ENCODE measurements around the gene GLS2. TPM values are rescaled to one million over a fixed set of nuclear protein-coding genes. Genes with fewer than 3 reads are reported as not detected.
"Not testable (repeated sequence)": the region's sequence is repeated elsewhere in the genome, so short reads cannot be mapped to it uniquely, and the experiment has no call there.

The GLS2 gene
- total RNA-seq, 1 donor from 2014 or later, result 2.3 TPM

GRCh38 chr12:56448860-56449621 is 38.9 kb downstream of the GLS2 start, which contains the start of gene TIMELESS:
Gene TIMELESS (minus strand): TSS chr12:56449426. CDS start chr12:56434170, 15,256 bp downstream.
- H3K36me3 ChIP-seq, result no peaks in the 10 kb centered on the region
- H3K27ac Mint-ChIP-seq, result peak within 1 kb of the TSS; percentile 98
- TF ChIP-seq CTCF (IDR thresholded peaks at IDR 0.05), result no peak
- no peak for TF ChIP-seq EZH2phosphoT487 (IDR thresholded peaks at IDR 0.05)
- no peak for TF ChIP-seq EZH2 (IDR thresholded peaks at IDR 0.05)
- peaks cover 6% of the 10 kb centered on the region for H3K27me3 Mint-ChIP-seq (ENCODE audit: insufficient read depth, low read depth)
- H3K4me1 ChIP-seq, result peaks cover 27% of the 10 kb centered on the region
- H3K9me3 ChIP-seq (ENCODE audit: low read depth), result no peaks in the 10 kb centered on the region
- H4K20me1 ChIP-seq (ENCODE audit: low read depth), result no peaks in the 10 kb centered on the region
- H3K36me3 Mint-ChIP-seq, result peaks cover 23% of the 10 kb centered on the region
- peak within 1 kb of the TSS; percentile 64 for H2AFZ ChIP-seq (replicated peaks)
- peaks cover 16% of the 10 kb centered on the region for H3K9me3 Mint-ChIP-seq
- peak within 1 kb of the TSS; percentile 57 for H3K4me3 ChIP-seq
- H3K4me3 Mint-ChIP-seq, result peak within 1 kb of the TSS; percentile 92
- peak within 1 kb of the TSS; percentile 56 for H3K9ac ChIP-seq
- peak; percentile 95 for DNase-seq (ENCODE audit: low spot score)
- H3K4me2 ChIP-seq, result peak within 1 kb of the TSS; percentile 77
- H3K27me3 ChIP-seq, result no peaks in the 10 kb centered on the region
- H3K79me2 ChIP-seq (ENCODE audit: low read depth), result peaks cover 45% of the 10 kb centered on the region
- peaks cover 37% of the 10 kb centered on the region for H3F3A ChIP-seq (ENCODE audit: low read depth)
- peak within 1 kb of the TSS; percentile 95 for H3K27ac ChIP-seq
- H3K4me1 Mint-ChIP-seq, result peaks cover 25% of the 10 kb centered on the region

- not testable (repeated sequence) for H3K27me3 Mint-ChIP-seq (ENCODE audit: insufficient read depth, low read depth); H3K4me1 Mint-ChIP-seq; DNase-seq (ENCODE audit: low spot score); H3K27ac ChIP-seq; H4K20me1 ChIP-seq (ENCODE audit: low read depth); H3K9me3 ChIP-seq (ENCODE audit: low read depth); H3K4me3 Mint-ChIP-seq; H3K9ac ChIP-seq; H2AFZ ChIP-seq (replicated peaks); H3K27ac Mint-ChIP-seq; H3K27me3 ChIP-seq; H3K4me1 ChIP-seq; H3F3A ChIP-seq (ENCODE audit: low read depth); H3K36me3 ChIP-seq; H3K4me3 ChIP-seq; H3K4me2 ChIP-seq
- Mint-ChIP-seq H3K9me3 (peaks cover 22% of the 10 kb centered on the region), H3K36me3 (peaks cover 45% of the 10 kb centered on the region)
- H3K79me2 ChIP-seq (ENCODE audit: low read depth), result peaks cover 97% of the 10 kb centered on the region
Observed at GRCh38 chr12:56443208-56443607, 44.8 kb downstream of the GLS2 start.

GRCh38 chr12:56437430-56438176 is 50.4 kb downstream of the GLS2 start:
- Histone ChIP-seq H3K36me3 (no peaks in the 10 kb centered on the region), H3K4me3 (no peak overlapping the region), H3K79me2 (ENCODE audit: low read depth) (peaks cover 91% of the 10 kb centered on the region), H3K9me3 (ENCODE audit: low read depth) (no peaks in the 10 kb centered on the region), H3K27ac (no peak overlapping the region), H3K4me1 (no peaks in the 10 kb centered on the region), H4K20me1 (ENCODE audit: low read depth) (peaks cover 9% of the 10 kb centered on the region), H3K4me2 (no peak overlapping the region), H2AFZ (replicated peaks) (no peak overlapping the region), H3K27me3 (no peaks in the 10 kb centered on the region), H3F3A (ENCODE audit: low read depth) (peaks cover 9% of the 10 kb centered on the region), H3K9ac (no peak overlapping the region)
- no peak overlapping the region for H3K4me3 Mint-ChIP-seq
- no peaks in the 10 kb centered on the region for H3K9me3 Mint-ChIP-seq
- no peak overlapping the region for H3K27ac Mint-ChIP-seq
- peaks cover 19% of the 10 kb centered on the region for H3K36me3 Mint-ChIP-seq
- no peak for DNase-seq (ENCODE audit: low spot score)
- H3K27me3 Mint-ChIP-seq (ENCODE audit: insufficient read depth, low read depth), result no peaks in the 10 kb centered on the region
- no peak for TF ChIP-seq EZH2 (IDR thresholded peaks at IDR 0.05)
- TF ChIP-seq EZH2phosphoT487 (IDR thresholded peaks at IDR 0.05), result no peak
- H3K4me1 Mint-ChIP-seq, result no peaks in the 10 kb centered on the region

- Mint-ChIP-seq H3K36me3 (peaks cover 16% of the 10 kb centered on the region), H3K27ac (peak overlapping the region; percentile 33), H3K27me3 (ENCODE audit: insufficient read depth, low read depth) (no peaks in the 10 kb centered on the region), H3K4me3 (no peak overlapping the region), H3K4me1 (no peaks in the 10 kb centered on the region), H3K9me3 (no peaks in the 10 kb centered on the region)
- Histone ChIP-seq H3K9ac (no peak overlapping the region), H3K27me3 (no peaks in the 10 kb centered on the region), H3K36me3 (no peaks in the 10 kb centered on the region), H3F3A (ENCODE audit: low read depth) (peaks cover 2% of the 10 kb centered on the region), H3K9me3 (ENCODE audit: low read depth) (no peaks in the 10 kb centered on the region), H3K4me2 (no peak overlapping the region), H4K20me1 (ENCODE audit: low read depth) (peaks cover 9% of the 10 kb centered on the region), H2AFZ (replicated peaks) (no peak overlapping the region), H3K27ac (no peak overlapping the region), H3K4me3 (no peak overlapping the region), H3K79me2 (ENCODE audit: low read depth) (peaks cover 63% of the 10 kb centered on the region), H3K4me1 (no peaks in the 10 kb centered on the region)
- DNase-seq (ENCODE audit: low spot score), result no peak
- TF ChIP-seq CTCF (IDR thresholded peaks at IDR 0.05) (no peak), EZH2 (IDR thresholded peaks at IDR 0.05) (no peak), EZH2phosphoT487 (IDR thresholded peaks at IDR 0.05) (no peak)
Observed at GRCh38 chr12:56434828-56435227, 53.1 kb downstream of the GLS2 start.

Data from neural progenitor cell (in vitro differentiated cells).